ENCODE measurements around the gene PRKCE.

DNA sequence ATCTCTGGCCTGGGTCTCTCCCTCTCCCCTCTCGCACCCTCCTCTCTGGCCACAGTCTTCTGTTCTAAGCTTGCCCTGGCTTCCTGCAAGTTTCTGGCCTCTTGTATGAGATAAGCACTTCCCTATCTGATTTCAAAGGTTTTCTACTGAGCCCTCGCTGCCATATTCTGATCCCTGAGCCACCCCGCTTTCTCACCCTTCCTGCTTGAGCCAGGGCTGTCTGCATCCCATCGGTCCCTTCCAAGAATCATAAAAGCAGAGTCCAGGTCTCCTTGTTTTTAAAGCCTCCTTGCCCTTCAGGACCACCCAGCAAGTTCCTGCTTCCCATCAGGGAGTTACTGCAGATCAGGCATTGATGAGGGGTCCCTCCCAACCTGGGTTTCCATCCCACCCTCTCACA, 110.2 kb downstream of the PRKCE start:
- TF ChIP-seq, protein P1, sequence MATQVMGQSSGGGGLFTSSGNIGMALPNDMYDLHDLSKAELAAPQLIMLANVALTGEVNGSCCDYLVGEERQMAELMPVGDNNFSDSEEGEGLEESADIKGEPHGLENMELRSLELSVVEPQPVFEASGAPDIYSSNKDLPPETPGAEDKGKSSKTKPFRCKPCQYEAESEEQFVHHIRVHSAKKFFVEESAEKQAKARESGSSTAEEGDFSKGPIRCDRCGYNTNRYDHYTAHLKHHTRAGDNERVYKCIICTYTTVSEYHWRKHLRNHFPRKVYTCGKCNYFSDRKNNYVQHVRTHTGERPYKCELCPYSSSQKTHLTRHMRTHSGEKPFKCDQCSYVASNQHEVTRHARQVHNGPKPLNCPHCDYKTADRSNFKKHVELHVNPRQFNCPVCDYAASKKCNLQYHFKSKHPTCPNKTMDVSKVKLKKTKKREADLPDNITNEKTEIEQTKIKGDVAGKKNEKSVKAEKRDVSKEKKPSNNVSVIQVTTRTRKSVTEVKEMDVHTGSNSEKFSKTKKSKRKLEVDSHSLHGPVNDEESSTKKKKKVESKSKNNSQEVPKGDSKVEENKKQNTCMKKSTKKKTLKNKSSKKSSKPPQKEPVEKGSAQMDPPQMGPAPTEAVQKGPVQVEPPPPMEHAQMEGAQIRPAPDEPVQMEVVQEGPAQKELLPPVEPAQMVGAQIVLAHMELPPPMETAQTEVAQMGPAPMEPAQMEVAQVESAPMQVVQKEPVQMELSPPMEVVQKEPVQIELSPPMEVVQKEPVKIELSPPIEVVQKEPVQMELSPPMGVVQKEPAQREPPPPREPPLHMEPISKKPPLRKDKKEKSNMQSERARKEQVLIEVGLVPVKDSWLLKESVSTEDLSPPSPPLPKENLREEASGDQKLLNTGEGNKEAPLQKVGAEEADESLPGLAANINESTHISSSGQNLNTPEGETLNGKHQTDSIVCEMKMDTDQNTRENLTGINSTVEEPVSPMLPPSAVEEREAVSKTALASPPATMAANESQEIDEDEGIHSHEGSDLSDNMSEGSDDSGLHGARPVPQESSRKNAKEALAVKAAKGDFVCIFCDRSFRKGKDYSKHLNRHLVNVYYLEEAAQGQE (IDR thresholded peaks at IDR 0.05; ENCODE audit: insufficient read depth in 1 of 2, low read depth in 2 of 2, low read length in 1 of 2) = no peak
- TF ChIP-seq, protein P2, sequence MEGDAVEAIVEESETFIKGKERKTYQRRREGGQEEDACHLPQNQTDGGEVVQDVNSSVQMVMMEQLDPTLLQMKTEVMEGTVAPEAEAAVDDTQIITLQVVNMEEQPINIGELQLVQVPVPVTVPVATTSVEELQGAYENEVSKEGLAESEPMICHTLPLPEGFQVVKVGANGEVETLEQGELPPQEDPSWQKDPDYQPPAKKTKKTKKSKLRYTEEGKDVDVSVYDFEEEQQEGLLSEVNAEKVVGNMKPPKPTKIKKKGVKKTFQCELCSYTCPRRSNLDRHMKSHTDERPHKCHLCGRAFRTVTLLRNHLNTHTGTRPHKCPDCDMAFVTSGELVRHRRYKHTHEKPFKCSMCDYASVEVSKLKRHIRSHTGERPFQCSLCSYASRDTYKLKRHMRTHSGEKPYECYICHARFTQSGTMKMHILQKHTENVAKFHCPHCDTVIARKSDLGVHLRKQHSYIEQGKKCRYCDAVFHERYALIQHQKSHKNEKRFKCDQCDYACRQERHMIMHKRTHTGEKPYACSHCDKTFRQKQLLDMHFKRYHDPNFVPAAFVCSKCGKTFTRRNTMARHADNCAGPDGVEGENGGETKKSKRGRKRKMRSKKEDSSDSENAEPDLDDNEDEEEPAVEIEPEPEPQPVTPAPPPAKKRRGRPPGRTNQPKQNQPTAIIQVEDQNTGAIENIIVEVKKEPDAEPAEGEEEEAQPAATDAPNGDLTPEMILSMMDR (IDR thresholded peaks at IDR 0.05) = no peak
- TF ChIP-seq POLR2AphosphoS5 (IDR thresholded peaks at IDR 0.05; ENCODE audit: low read depth, low read length) = no peak
- TF ChIP-seq TCF7L2 (IDR thresholded peaks at IDR 0.05; ENCODE audit: low read depth, low read length) = no peak
